ENCODE results near the gene KRTAP10-10. TPM values are rescaled to one million over a fixed set of nuclear protein-coding genes. Genes with fewer than 3 reads are reported as not detected.

The KRTAP10-10 gene
- total and polyA plus RNA-seq, 9 of the 15 experiments (the other 6 are each of a cell fraction or from before 2014, with no cell fraction given): not detected

DNA sequence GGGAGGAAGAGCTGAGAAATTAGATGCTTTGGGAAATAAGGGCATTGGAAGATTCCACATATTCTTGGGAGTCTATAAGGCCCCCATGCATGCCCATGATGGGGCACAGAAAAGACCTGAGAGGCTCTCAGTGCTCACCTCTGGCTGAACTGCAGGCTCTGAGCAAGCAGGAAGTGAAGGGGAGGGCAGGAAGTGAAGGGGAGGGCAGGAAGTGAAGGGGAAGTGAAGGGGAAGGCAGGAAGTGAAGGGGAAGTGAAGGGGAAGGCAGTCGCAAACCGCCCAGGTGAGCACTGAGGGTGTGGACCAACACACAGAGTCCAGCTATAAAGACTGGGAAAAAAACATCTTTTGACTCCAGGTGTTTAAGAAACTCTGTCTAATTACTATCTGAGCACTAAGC lies 6.7 kb upstream of the KRTAP10-10 start:
- in situ Hi-C loops (cut with MboI): no loop called here
- CTCF ChIA-PET (ENCODE audit: low intra/inter-chr PET ratio): no interaction called here

More for the DNA sequence above, 6.7 kb upstream of the KRTAP10-10 start:
- intact Hi-C loops (cut with micrococcal nuclease): no loop called here
- peaks cover 0 to 6% of the 10 kb centered on the region in 2 experiments; a peak in 1 of 5 replicates for H3K27me3 ChIP-seq (ENCODE audit: control insufficient read depth in 2 of 2, insufficient read depth in 2 of 2, low read length in 2 of 2)
- 21% methylated on average over 2 of the region's 2 CpGs for WGBS (ENCODE audit: insufficient coverage, low coverage, missing lambda C conversion rate)
- H4K20me1 ChIP-seq (replicated peaks; ENCODE audit: control insufficient read depth, insufficient read depth, low read length): no peaks in the 10 kb centered on the region
- H3K9ac ChIP-seq (ENCODE audit: insufficient read depth in 1 of 2, low read depth in 2 of 2, low read length in 2 of 2): no peak overlapping the region
- no peak overlapping the region for H2AFZ ChIP-seq (ENCODE audit: low read depth, low read length)
- FAIRE-seq (no peak), DNase-seq (ENCODE audit: extremely low read depth in 1 of 4, low spot score in 3 of 4) (no peak), ATAC-seq (no peak)
- POLR2A ChIA-PET: interaction anchor here (0.7 kb wide), 1 partner anchor 113 kb away, joined by 3 read pairs; no protein-coding TSS in a partner anchor
- peaks cover 5% of the 10 kb centered on the region; the same call in 1 of the 2 replicates for H3K9me3 ChIP-seq (replicated peaks; ENCODE audit: control insufficient read depth, insufficient read depth, low read depth, low read length)
- no peak overlapping the region for H3K4me3 ChIP-seq
- BruUV-seq (replicated peaks): no TSS peak
- no peaks in the 10 kb centered on the region for H3K4me1 ChIP-seq (replicated peaks in 1 of 2; ENCODE audit: control insufficient read depth in 2 of 2, insufficient read depth in 2 of 2, low read length in 2 of 2)
- H3K36me3 ChIP-seq (ENCODE audit: control insufficient read depth, insufficient read depth, low read length): no peaks in the 10 kb centered on the region
- no peak overlapping the region for H3K4me2 ChIP-seq (ENCODE audit: insufficient read depth, low read length)
- H3K27ac ChIP-seq (ENCODE audit: extremely low read depth, low read depth, low read length): no peak overlapping the region
- H3K9me1 ChIP-seq (ENCODE audit: control insufficient read depth, insufficient read depth, low read length): no peaks in the 10 kb centered on the region
- no peaks in the 10 kb centered on the region for H3K79me2 ChIP-seq (ENCODE audit: control insufficient read depth, insufficient read depth, low read length)
- TF ChIP-seq ZNF76 (CRISPR knock-in tag; IDR thresholded peaks at IDR 0.05; ENCODE audit: borderline replicate concordance) (no peak), FOS (IDR thresholded peaks at IDR 0.05; ENCODE audit: extremely low read depth, insufficient read length) (no peak), PCBP2 (IDR thresholded peaks at IDR 0.05; ENCODE audit: low read depth, low read length, poor library complexity, severe bottlenecking) (no peak), SMARCE1 (IDR thresholded peaks at IDR 0.05) (no peak), STAG1 (CRISPR knock-in tag; IDR thresholded peaks at IDR 0.05; ENCODE audit: borderline replicate concordance) (no peak), BRF1 (IDR thresholded peaks at IDR 0.05; ENCODE audit: borderline replicate concordance, extremely low read depth, insufficient read length) (no peak), U2AF1 (optimal IDR thresholded peaks at IDR 0.05; ENCODE audit: low read depth, low read length) (no peak), ZNF696 (CRISPR knock-in tag; conservative IDR thresholded peaks at IDR 0.05) (no peak), ZKSCAN3 (CRISPR knock-in tag; IDR thresholded peaks at IDR 0.05) (no peak), ZNF778 (CRISPR knock-in tag; IDR thresholded peaks at IDR 0.05) (no peak), KLF1 (tag; IDR thresholded peaks at IDR 0.05) (no peak), ARNT (IDR thresholded peaks at IDR 0.05) (no peak)
- TF ChIP-seq, protein P1, sequence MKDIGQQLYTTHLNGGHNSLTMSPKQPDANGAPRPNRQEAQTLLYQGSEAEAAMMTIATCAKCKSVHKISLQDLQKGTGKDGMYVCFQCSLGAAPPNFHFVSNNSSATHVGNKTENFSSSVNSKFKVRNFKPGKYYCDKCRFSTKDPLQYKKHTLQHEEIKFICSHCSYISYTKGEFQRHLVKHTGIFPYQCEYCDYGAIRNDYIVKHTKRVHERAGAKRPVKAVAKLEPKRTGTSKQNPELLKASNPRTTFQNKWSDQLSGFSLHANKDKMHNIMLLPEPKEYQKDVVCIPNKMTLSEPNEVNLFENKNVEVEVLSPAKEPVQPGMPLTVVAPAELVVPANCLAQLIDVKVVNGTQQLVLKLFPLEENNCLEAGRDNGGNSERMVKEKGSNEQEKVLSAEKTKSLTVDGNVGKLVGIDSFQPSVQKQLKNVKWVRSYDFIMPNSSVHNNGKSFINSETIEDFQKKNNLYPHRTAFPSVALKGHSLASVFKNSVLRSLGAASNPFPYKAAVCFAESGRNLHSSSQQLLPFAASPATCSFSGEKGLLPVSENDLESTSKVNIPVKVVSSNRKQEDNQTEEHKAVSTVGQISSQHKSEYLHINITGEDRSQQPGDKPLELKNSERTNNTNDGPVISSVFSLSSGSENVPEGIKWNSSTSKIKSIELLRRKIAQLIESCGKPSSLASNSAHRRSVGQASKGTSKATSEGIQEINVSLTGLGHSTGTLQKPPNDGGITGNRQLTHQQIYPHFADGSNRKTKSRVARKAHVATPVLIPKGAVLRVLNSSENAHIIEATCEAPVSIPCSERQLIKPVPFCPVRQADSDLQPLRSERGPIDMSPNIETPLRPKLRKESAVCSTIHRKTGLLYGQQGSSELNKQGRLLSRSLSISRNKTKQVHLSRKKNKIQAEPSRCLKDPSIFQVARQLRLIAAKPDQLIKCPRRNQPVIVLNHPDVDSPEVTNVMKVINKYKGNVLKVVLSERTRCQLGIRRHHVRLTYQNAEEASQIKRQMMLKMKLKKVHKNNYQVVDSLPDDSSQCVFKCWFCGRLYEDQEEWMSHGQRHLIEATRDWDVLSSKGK (CRISPR knock-in tag; IDR thresholded peaks at IDR 0.05): no peak
- TF ChIP-seq, protein P2, sequence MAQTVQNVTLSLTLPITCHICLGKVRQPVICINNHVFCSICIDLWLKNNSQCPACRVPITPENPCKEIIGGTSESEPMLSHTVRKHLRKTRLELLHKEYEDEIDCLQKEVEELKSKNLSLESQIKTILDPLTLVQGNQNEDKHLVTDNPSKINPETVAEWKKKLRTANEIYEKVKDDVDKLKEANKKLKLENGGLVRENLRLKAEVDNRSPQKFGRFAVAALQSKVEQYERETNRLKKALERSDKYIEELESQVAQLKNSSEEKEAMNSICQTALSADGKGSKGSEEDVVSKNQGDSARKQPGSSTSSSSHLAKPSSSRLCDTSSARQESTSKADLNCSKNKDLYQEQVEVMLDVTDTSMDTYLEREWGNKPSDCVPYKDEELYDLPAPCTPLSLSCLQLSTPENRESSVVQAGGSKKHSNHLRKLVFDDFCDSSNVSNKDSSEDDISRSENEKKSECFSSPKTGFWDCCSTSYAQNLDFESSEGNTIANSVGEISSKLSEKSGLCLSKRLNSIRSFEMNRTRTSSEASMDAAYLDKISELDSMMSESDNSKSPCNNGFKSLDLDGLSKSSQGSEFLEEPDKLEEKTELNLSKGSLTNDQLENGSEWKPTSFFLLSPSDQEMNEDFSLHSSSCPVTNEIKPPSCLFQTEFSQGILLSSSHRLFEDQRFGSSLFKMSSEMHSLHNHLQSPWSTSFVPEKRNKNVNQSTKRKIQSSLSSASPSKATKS (CRISPR knock-in tag; IDR thresholded peaks at IDR 0.05): no peak

Measured in K562 (cell line).